Measurements from ENCODE around the gene MAPKBP1.

- no peak for TF ChIP-seq HDGF (IDR thresholded peaks at IDR 0.05; ENCODE audit: borderline replicate concordance)
- TF ChIP-seq ELF4 (IDR thresholded peaks at IDR 0.05) = no peak
- no peak for TF ChIP-seq FOXK2 (IDR thresholded peaks at IDR 0.05)
- TF ChIP-seq PKNOX1 (IDR thresholded peaks at IDR 0.05) = no peak
- no peak for TF ChIP-seq L3MBTL2 (conservative IDR thresholded peaks at IDR 0.05)
- TF ChIP-seq SP1 (IDR thresholded peaks at IDR 0.05) = no peak
- TF ChIP-seq FOXA1 (IDR thresholded peaks at IDR 0.05) = no peak
- no peak for TF ChIP-seq BHLHE40 (IDR thresholded peaks at IDR 0.05; ENCODE audit: borderline replicate concordance)
- no peak for TF ChIP-seq NFRKB (IDR thresholded peaks at IDR 0.05)
- TF ChIP-seq FOXM1 (IDR thresholded peaks at IDR 0.05; ENCODE audit: borderline replicate concordance) = no peak
- TF ChIP-seq SUZ12 (IDR thresholded peaks at IDR 0.05) = no peak
Observed at GRCh38 chr15:41825572-41826535, 51.6 kb downstream of the MAPKBP1 start.

Measured in HEK293T (cell line).